Measurements from ENCODE around the gene KIF3A. TPM values are rescaled to one million over a fixed set of nuclear protein-coding genes. Genes with fewer than 3 reads are reported as not detected.

KIF3A gene
- total RNA-seq, 1 donor = 13.0 TPM

GRCh38 chr5:132680780-132681475 lies 56.4 kb downstream of the KIF3A start:
- no peak overlapping the region for H3K4me3 ChIP-seq (ENCODE audit: low read depth, low read length)
- no peak for DNase-seq (ENCODE audit: low read depth)
- TF ChIP-seq, protein P1, sequence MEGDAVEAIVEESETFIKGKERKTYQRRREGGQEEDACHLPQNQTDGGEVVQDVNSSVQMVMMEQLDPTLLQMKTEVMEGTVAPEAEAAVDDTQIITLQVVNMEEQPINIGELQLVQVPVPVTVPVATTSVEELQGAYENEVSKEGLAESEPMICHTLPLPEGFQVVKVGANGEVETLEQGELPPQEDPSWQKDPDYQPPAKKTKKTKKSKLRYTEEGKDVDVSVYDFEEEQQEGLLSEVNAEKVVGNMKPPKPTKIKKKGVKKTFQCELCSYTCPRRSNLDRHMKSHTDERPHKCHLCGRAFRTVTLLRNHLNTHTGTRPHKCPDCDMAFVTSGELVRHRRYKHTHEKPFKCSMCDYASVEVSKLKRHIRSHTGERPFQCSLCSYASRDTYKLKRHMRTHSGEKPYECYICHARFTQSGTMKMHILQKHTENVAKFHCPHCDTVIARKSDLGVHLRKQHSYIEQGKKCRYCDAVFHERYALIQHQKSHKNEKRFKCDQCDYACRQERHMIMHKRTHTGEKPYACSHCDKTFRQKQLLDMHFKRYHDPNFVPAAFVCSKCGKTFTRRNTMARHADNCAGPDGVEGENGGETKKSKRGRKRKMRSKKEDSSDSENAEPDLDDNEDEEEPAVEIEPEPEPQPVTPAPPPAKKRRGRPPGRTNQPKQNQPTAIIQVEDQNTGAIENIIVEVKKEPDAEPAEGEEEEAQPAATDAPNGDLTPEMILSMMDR (IDR thresholded peaks at IDR 0.05; ENCODE audit: insufficient read depth, low read depth, low read length) = no peak

GRCh38 chr5:132679717-132680380 lies 57.5 kb downstream of the KIF3A start:
- H3K4me3 ChIP-seq (ENCODE audit: low read depth, low read length) = no peak overlapping the region
- DNase-seq (ENCODE audit: low read depth) = no peak
- TF ChIP-seq, protein P1 (IDR thresholded peaks at IDR 0.05; ENCODE audit: insufficient read depth, low read depth, low read length) = no peak

GRCh38 chr5:132679166-132679565 lies 58.2 kb downstream of the KIF3A start:
- TF ChIP-seq, protein P1 (IDR thresholded peaks at IDR 0.05; ENCODE audit: insufficient read depth, low read depth, low read length) = no peak
- no peak overlapping the region for H3K4me3 ChIP-seq (ENCODE audit: low read depth, low read length)
- no peak for DNase-seq (ENCODE audit: low read depth)

- TF ChIP-seq, protein P1 (IDR thresholded peaks at IDR 0.05; ENCODE audit: insufficient read depth, low read depth, low read length) = no peak
- no peak for DNase-seq (ENCODE audit: low read depth)
- H3K4me3 ChIP-seq (ENCODE audit: low read depth, low read length) = no peak overlapping the region
Measured at GRCh38 chr5:132678735-132679134, 58.6 kb downstream of the KIF3A start.

- no peak overlapping the region for H3K4me3 ChIP-seq (ENCODE audit: low read depth, low read length)
- peak; percentile 16 for DNase-seq (ENCODE audit: low read depth)
- TF ChIP-seq, protein P1 (IDR thresholded peaks at IDR 0.05; ENCODE audit: insufficient read depth, low read depth, low read length) = no peak
Measured at GRCh38 chr5:132677682-132678400, 59.5 kb downstream of the KIF3A start.

DNA sequence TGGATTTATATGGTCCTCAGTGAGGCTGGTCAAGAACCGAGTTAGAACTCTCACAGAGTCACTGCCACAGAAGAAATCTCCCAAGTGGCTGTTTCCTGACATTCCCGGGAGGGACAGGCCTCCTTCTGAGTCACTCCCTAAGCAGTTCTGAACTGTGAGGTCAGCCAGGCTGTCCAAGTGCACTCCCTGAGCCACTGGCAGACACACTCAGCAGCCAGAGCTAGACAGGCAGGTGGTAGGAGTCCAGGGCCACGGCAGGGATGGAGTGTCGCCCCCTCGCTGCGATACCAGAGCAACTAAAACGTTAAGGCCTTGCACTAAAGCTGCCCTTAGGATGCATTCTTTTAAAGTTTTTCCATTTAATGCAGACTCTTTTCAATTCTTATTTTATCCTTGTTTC lies 60.2 kb downstream of the KIF3A start:
- DNase-seq (ENCODE audit: low read depth) = peak; percentile 83
- H3K4me3 ChIP-seq (ENCODE audit: low read depth, low read length) = no peak overlapping the region
- TF ChIP-seq, protein P1 (IDR thresholded peaks at IDR 0.05; ENCODE audit: insufficient read depth, low read depth, low read length) = peak; percentile 55
